ENCODE measurements around the gene CLEC3B.

- TF ChIP-seq EP300 (IDR thresholded peaks at IDR 0.05), result no peak
- TF ChIP-seq POLR2A (IDR thresholded peaks at IDR 0.05), result no peak
Observed at GRCh38 chr3:45017821-45018220, 8.3 kb upstream of the CLEC3B start.
